GM12878 (cell line): ENCODE data around the gene FADS1. TPM values are rescaled to one million over a fixed set of nuclear protein-coding genes. Genes with fewer than 3 reads are reported as not detected.

Source experiments
- ATAC-seq: fragments of 200-7000 bp; cut with Tn5 transposase; 3 replicates; pipeline ENCODE4 v1.9.1; 2020; ENCODE audit warnings: mild to moderate bottlenecking, moderate library complexity
- BruUV-seq: library from RNA; stranded (reverse); fragments of 400-500 nt; replicated peaks from 2 replicates; lab custom pipeline; 2021; lab: Mats Ljungman, UMichigan
- CTCF ChIA-PET: fragments of 300-600 bp; sonication (Branson Sonifier 250); formaldehyde crosslinking; extraction: SDS; loops from one replicate; lab custom pipeline; 2021; ENCODE audit warnings: inconsistent platforms; lab: Yijun Ruan, JAX
- POLR2A ChIA-PET: fragments of 350-600 bp; formaldehyde crosslinking; extraction: SDS; loops from one replicate; lab custom pipeline; 2021; ENCODE audit warnings: inconsistent platforms; lab: Charles Lee
- RAD21 ChIA-PET: fragments of 300-600 bp; sonication (Branson Sonifier 250); formaldehyde crosslinking; loops from one replicate; lab custom pipeline; 2023; ENCODE audit warnings: antibody characterized with exemption; ENCODE audit not compliant: unreplicated experiment; lab: Charles Lee
- SMC1A ChIA-PET: fragments of 300-600 bp; sonication (Branson Sonifier 250); formaldehyde crosslinking; loops from one replicate; lab custom pipeline; 2023; ENCODE audit not compliant: unreplicated experiment, uncharacterized antibody; lab: Charles Lee
- DNase-seq: peaks from one replicate; pipeline ENCODE4 v3.0.0-alpha.2; 2011; ENCODE audit warnings: low read depth, low spot score
- FAIRE-seq: peaks from 3 replicates; lab custom pipeline; 2011; peaks lifted over from hg19 to GRCh38; lab: Jason Lieb, UNC
- H2AFZ ChIP-seq: 2 replicates; pipeline ENCODE4 v1.6.0; 2011; ENCODE audit warnings: low read depth, low read length, control low read depth; ENCODE audit not compliant: control insufficient read depth
- H3K27ac ChIP-seq: 2 replicates; pipeline ENCODE4 v1.5.1; 2011; ENCODE audit warnings: control low read depth; ENCODE audit not compliant: control insufficient read depth, insufficient read depth
- H3K27me3 ChIP-seq, 2 experiments: replicated peaks in 1 of 2; 2 replicates each; pipeline versions ENCODE4 v1.6.0 to v1.6.1; 2011; ENCODE audit warnings: low read length in 1 of 2; ENCODE audit not compliant: control insufficient read depth in 2 of 2, insufficient read depth in 2 of 2
- H3K36me3 ChIP-seq, 2 experiments: 2 replicates each; pipeline ENCODE4 v1.5.1; 2011; ENCODE audit warnings: low read length in 1 of 2; ENCODE audit not compliant: control insufficient read depth in 2 of 2, insufficient read depth in 2 of 2
- H3K4me1 ChIP-seq: 2 replicates; pipeline ENCODE4 v1.6.1; 2011; ENCODE audit warnings: mild to moderate bottlenecking, low read length, moderate library complexity, mixed read lengths; ENCODE audit not compliant: control insufficient read depth, insufficient read depth
- H3K4me2 ChIP-seq: 2 replicates; pipeline ENCODE4 v1.6.0; 2011; ENCODE audit warnings: control low read depth; ENCODE audit not compliant: control insufficient read depth, insufficient read depth
- H3K4me3 ChIP-seq: fragments of 200-600 bp; sonication (generic); 2 replicates; pipeline ENCODE4 v1.5.1; 2016
- H3K79me2 ChIP-seq: 2 replicates; pipeline ENCODE4 v1.6.0; 2011; ENCODE audit warnings: low read length; ENCODE audit not compliant: control insufficient read depth, insufficient read depth
- H3K9ac ChIP-seq: 2 replicates; pipeline ENCODE4 v1.8.0; 2011; ENCODE audit warnings: low read length, control low read depth, mixed read lengths; ENCODE audit not compliant: control insufficient read depth, insufficient read depth
- H3K9me3 ChIP-seq: replicated peaks from 3 replicates; pipeline ENCODE4 v1.5.1; 2011; ENCODE audit warnings: mild to moderate bottlenecking, low read length; ENCODE audit not compliant: control insufficient read depth, insufficient read depth
- H4K20me1 ChIP-seq: 2 replicates; pipeline ENCODE4 v1.6.0; 2011; ENCODE audit not compliant: control insufficient read depth, insufficient read depth
- HDAC2 ChIP-seq: fragments of 200-600 bp; sonication (generic); IDR thresholded peaks from 2 replicates; pipeline ENCODE4 v1.6.1; 2017
- PRDM15 ChIP-seq: fragments of 450-650 bp; formaldehyde crosslinking; IDR thresholded peaks from 2 replicates; pipeline ENCODE4 v1.4.0; 2020; ENCODE audit warnings: mild to moderate bottlenecking, moderate library complexity
- RAD21 ChIP-seq: IDR thresholded peaks from 2 replicates; pipeline ENCODE4 v1.6.1; 2011; ENCODE audit warnings: mild to moderate bottlenecking, low read depth, low read length, moderate library complexity; ENCODE audit not compliant: insufficient read depth
- RCOR1 ChIP-seq: conservative IDR thresholded peaks from 2 replicates; pipeline ENCODE4 v1.6.1; 2012; ENCODE audit warnings: low read depth, low read length, improper control_type of control experiment
- RUNX3 ChIP-seq: IDR thresholded peaks from 2 replicates; pipeline ENCODE4 v1.6.1; 2012; ENCODE audit warnings: low read length, inconsistent platforms
- SP1 ChIP-seq: IDR thresholded peaks from one replicate; pipeline ENCODE4 v1.6.1; 2011; ENCODE audit warnings: low read depth, low read length
- SREBF2 ChIP-seq: IDR thresholded peaks from 2 replicates; pipeline ENCODE4 v1.6.1; 2012; ENCODE audit warnings: mild to moderate bottlenecking, low read length
- STAT1 ChIP-seq: fragments of 450-650 bp; conservative IDR thresholded peaks from 2 replicates; pipeline ENCODE4 v1.6.1; 2014; ENCODE audit warnings: antibody characterized with exemption, mild to moderate bottlenecking
- STAT3 ChIP-seq: IDR thresholded peaks from 2 replicates; pipeline ENCODE4 v1.6.1; 2011; ENCODE audit warnings: low read depth, low read length, improper control_type of control experiment
- WRNIP1 ChIP-seq: IDR thresholded peaks from 2 replicates; pipeline ENCODE4 v1.6.1; 2011; ENCODE audit warnings: low read depth, low read length, improper control_type of control experiment, borderline replicate concordance
- ZNF217 ChIP-seq: fragments of 450-650 bp; IDR thresholded peaks from 2 replicates; pipeline ENCODE4 v1.6.1; 2017; ENCODE audit warnings: antibody characterized with exemption, mild to moderate bottlenecking
- WGBS: methylation state at CpG from one replicate; pipeline ENCODE4 v1.1.6; 2016; ENCODE audit warnings: low lambda C conversion rate; ENCODE audit not compliant: insufficient replicate concordance, insufficient coverage; ENCODE audit errors: missing lambda C conversion rate; 5-methylcytosine and 5-hydroxymethylcytosine counted together
- in situ Hi-C: fragments of 300-500 bp; cut with MboI; formaldehyde crosslinking; loops from 9 replicates; pipeline ENCODE4 v1.14.3; 2018; ENCODE audit warnings: mixed read lengths
- intact Hi-C: fragments of 100-400 bp; cut with micrococcal nuclease; formaldehyde crosslinking; loops from one replicate; pipeline ENCODE4 v1.14.2; 2022; ENCODE audit not compliant: unreplicated experiment
- polyA plus RNA-seq, 11 experiments: library from polyadenylated mRNA; depleted of rRNA in 4 of 11; unstranded in 6 of 11; stranded (reverse) in 5 of 11; fragments of >200 nt; fragmentation: Nextera tagmentation in 4 of 11; fragmentation: Illumina TruSeq in 1 of 11; extraction: Ambion mirVana in 4 of 11; extraction: Trizol in 1 of 11; gene quantifications; 1 replicate in 1 of 11; 2 replicates in 10 of 11; pipeline versions ENCODE4 v1.2.1 to v1.2.3, GENCODE V29; 2011 to 2016; ENCODE audit warnings: inconsistent platforms in 2 of 11, missing spikeins in 2 of 11, low read depth in 1 of 11
- total RNA-seq, 4 experiments: library from RNA; depleted of rRNA in 3 of 4; stranded (reverse); fragments of >200 nt in 3 of 4; fragmentation: Illumina TruSeq in 1 of 4; extraction: Trizol in 1 of 4; gene quantifications; 2 replicates each; pipeline versions ENCODE4 v1.2.1 to v1.2.3, GENCODE V29; 2013 to 2021

Gene FADS1
- total and polyA plus RNA-seq, 10 of the 15 experiments (the other 5 are each of a cell fraction or from before 2014, with no cell fraction given): 8.8 to 73.9 (median 39.0) TPM

DNA sequence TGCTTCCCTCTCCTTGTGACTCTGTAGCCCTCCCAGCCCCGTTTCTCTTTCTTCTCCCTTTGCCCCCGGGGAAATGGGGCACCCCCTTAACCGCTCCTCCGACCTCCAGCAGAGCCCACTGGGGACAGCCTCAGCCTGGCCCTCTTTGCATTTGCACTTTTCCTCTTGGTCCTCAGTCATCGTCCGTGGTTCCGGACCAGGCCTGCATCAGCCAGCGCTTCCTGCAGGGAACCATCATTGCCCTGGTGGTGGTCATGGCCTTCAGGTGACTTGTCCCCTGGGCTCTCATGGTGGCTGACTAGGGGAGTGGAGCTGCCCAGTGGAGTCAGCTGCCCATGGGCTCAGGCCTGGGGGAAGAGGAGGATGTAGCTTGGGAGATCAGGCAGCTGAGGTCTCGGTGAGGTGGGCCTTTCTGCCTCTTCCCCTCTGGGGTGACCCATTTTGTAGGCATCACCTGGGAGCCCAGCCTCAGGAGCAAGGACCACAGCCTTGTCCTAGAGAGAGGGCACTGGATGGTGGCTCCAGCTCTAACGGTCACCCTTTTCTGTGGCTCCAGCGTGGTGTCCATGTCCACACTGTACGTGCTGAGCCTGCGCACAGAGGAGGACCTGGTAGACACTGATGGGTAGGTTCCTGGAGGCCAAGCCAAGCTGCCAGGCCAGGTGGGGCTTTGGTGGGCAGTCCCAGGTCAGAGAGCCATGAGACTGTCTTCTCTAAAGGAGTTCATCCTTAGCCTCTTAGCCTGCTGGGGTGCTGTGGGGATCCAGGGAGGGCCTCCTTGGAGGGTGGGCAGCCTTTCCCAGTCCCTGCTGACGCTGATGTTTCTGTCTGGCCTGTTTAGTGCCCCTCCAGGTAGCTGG, 36.9 kb downstream of the FADS1 start (continued):
- TF ChIP-seq PRDM15 (CRISPR knock-in tag) (no peak), RAD21 (no peak), WRNIP1 (no peak), STAT3 (no peak), RUNX3 (no peak)

GRCh38 chr11:61778920-61779650, 37.7 kb downstream of the FADS1 start:
- Histone ChIP-seq H2AFZ (no peak overlapping the region), H3K27me3 (no peaks in the 10 kb centered on the region), H3K9ac (no peak overlapping the region), H3K27ac (no peak overlapping the region), H4K20me1 (no peaks in the 10 kb centered on the region), H3K4me2 (no peak overlapping the region), H3K9me3 (no peaks in the 10 kb centered on the region)
- BruUV-seq: no TSS peak
- DNase-seq: no peak
- CTCF ChIA-PET: interaction anchor here (0.6 to 7.5 kb wide), 5 partner anchors 8 to 31 kb away, joined by 3 to 88 read pairs (median 4); no protein-coding TSS in a partner anchor
- in situ Hi-C loops: no loop called here
- no peak for TF ChIP-seq STAT1
- no peak for TF ChIP-seq HDAC2
- TF ChIP-seq SREBF2: no peak
- no peak for TF ChIP-seq RCOR1
- no peak for TF ChIP-seq ZNF217
- no peak for TF ChIP-seq SP1
- TF ChIP-seq, all 136 proteins: peak for 0
- WGBS: 75% methylated on average over 22 of the region's 24 CpGs
- intact Hi-C loops: no loop called here
- ATAC-seq: no peak
- ChIA-PET SMC1A (no interaction called here), POLR2A (interaction anchor here (0.9 kb wide), 1 partner anchor 24 kb away, joined by 3 read pairs; no protein-coding TSS in a partner anchor), RAD21 (interaction anchor here (1.3 to 1.7 kb wide), 2 partner anchors 9 to 32 kb away, joined by 4 to 5 read pairs; no protein-coding TSS in a partner anchor)
- no peak for FAIRE-seq
- no peaks in the 10 kb centered on the region for H3K79me2 ChIP-seq
- no peak overlapping the region for H3K4me3 ChIP-seq
- H3K36me3 ChIP-seq: no peaks in the 10 kb centered on the region; a peak in 1 of 4 replicates
- H3K4me1 ChIP-seq: no peaks in the 10 kb centered on the region; the same call in 1 of the 2 replicates
